ENCODE data around the gene COX7A1.

Gene COX7A1

GRCh38 chr19:36108684-36109083 is 43.6 kb downstream of the COX7A1 start:
- DNase-seq (ENCODE audit: low spot score): no peak
- TF ChIP-seq CTCF (IDR thresholded peaks at IDR 0.05; ENCODE audit: extremely low read depth, missing control alignments): no peak

- DNase-seq (ENCODE audit: low spot score): no peak
- TF ChIP-seq CTCF (IDR thresholded peaks at IDR 0.05; ENCODE audit: extremely low read depth, missing control alignments): no peak
Measured at GRCh38 chr19:36106991-36107390, 45.3 kb downstream of the COX7A1 start.

- DNase-seq (ENCODE audit: low spot score): no peak
- TF ChIP-seq CTCF (IDR thresholded peaks at IDR 0.05; ENCODE audit: extremely low read depth, missing control alignments): no peak
Measured at GRCh38 chr19:36106441-36106840, 45.8 kb downstream of the COX7A1 start.

GRCh38 chr19:36103842-36104552 is 48.2 kb downstream of the COX7A1 start:
- TF ChIP-seq CTCF (IDR thresholded peaks at IDR 0.05; ENCODE audit: extremely low read depth, missing control alignments): no peak
- DNase-seq (ENCODE audit: low spot score): no peak

- TF ChIP-seq CTCF (IDR thresholded peaks at IDR 0.05; ENCODE audit: extremely low read depth, missing control alignments): no peak
- no peak for DNase-seq (ENCODE audit: low spot score)
Measured at GRCh38 chr19:36103040-36103626, 49.1 kb downstream of the COX7A1 start.

- no peak for DNase-seq (ENCODE audit: low spot score)
- TF ChIP-seq CTCF (IDR thresholded peaks at IDR 0.05; ENCODE audit: extremely low read depth, missing control alignments): no peak
Measured at GRCh38 chr19:36101550-36102327, 50.5 kb downstream of the COX7A1 start.
